OCI-LY3 (cell line): ENCODE results near the gene CACNA2D1.

Experiments
- CTCF ChIP-seq: fragments of 200-600, 300-600 bp; sonication (generic); IDR thresholded peaks from 2 replicates; pipeline ENCODE4 v1.5.1; 2014; ENCODE audit warnings: antibody characterized with exemption, low read length, low read depth
- EZH2phosphoT487 ChIP-seq: fragments of 200-600 bp; shearing (Covaris generic); IDR thresholded peaks from 2 replicates; pipeline ENCODE4 v1.6.1; 2018; ENCODE audit warnings: antibody characterized with exemption, mixed run types, low read depth

- TF ChIP-seq CTCF (no peak), EZH2phosphoT487 (no peak)
Observed at GRCh38 chr7:82294865-82295264, 148.7 kb downstream of the CACNA2D1 start.
